DMS79 (cell line): ENCODE results near the gene TRIM32.
A peak's percentile ranks its signal among the peaks of the same experiment; 100 is the strongest.
"Not testable (repeated sequence)": the region's sequence is repeated elsewhere in the genome, so short reads cannot be mapped to it uniquely, and the experiment has no call there.

Experiments
- DNase-seq: peaks from one replicate; lab custom pipeline; 2025; lab: John Stamatoyannopoulos, UW

Gene TRIM32

GRCh38 chr9:116683535-116683934 lies 3.6 kb upstream of the TRIM32 start:
- DNase-seq = no peak

- DNase-seq = no peak
These were observed 1.9 kb upstream of the TRIM32 start for GRCh38 chr9:116685166-116685565.

- no peak for DNase-seq
These were observed 970 bp upstream of the TRIM32 start for GRCh38 chr9:116686135-116686534.

- no peak for DNase-seq
These were observed 422 bp upstream of the TRIM32 start for GRCh38 chr9:116686693-116687073.

DNA sequence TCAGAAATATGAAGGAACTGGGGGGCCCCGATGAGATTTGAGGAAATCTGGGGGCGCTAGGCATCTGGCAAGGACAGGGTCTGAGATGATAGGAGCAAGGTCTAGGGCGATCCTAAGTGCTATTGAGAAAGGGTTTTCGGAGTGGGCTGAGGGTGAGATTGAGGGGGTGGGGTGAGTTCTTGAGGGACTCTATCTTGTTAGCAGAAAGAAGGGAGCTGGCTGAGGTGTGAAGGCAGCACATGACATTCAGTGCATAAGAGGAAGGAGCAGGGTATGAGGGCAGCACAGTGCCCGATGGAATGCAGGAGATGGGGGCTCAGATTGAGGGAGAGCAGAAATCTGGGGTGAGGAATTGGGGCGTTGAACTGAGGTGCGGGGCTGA lies 640 bp downstream of the TRIM32 start:
- no peak for DNase-seq

DNA sequence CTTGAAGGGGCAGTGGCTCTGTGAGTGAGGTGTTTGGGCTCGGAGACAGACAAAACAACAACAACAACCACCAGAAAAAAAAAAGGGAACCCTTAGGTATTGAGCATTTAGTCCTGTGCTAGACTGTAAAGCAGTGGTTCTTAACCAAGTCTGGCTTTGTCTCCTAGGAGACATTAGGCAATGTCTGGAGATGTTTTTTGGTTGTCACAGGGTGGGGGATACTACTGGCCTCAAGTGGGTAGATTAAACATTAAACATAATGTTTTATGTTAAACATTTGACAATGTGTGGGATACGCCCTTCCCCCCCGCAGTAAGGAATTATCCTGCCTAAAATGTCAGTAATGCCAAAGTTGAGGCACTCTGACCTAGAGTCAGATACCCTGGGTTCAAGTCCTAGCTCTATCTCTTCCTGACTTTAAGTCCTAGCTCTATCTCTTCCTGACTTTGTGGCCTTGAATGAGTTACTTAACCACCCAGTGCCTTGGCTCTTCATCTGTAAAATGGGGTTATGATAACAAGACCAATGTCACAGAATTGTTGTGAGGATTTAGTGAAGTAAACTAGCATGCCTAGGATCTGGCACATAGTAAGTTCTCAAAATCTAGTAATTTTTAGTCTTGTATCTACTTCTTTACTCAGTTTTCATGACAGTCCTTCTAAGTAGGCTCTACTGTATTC lies 1.8 kb downstream of the TRIM32 start:
- DNase-seq = no peak

DNA sequence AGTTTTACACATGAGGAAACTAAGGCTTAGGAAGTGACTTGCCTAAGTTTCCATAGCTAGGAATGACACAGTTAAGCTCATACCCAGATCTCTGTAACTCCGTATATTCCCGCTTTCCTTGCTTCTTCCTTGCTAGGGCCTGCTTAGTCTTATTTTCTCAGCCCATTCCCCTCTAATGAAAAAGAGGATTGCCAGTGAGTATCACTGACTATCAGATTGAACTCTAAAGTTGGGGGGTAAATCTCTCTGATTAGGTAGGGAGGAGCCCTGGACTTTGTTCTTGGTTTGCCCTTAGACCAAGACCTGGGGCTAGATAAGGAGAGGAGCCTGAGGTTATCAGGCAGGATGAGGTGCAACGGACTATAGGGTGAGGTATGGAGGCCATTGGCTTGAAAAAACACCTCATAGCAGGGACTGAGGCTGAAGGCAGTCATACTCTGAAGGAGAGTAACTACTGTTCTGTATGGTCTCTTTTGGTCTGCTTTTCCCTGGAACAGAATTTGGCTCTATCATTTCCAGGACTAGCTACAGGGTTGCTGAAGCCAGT lies 2.5 kb downstream of the TRIM32 start:
- DNase-seq = no peak

DNA sequence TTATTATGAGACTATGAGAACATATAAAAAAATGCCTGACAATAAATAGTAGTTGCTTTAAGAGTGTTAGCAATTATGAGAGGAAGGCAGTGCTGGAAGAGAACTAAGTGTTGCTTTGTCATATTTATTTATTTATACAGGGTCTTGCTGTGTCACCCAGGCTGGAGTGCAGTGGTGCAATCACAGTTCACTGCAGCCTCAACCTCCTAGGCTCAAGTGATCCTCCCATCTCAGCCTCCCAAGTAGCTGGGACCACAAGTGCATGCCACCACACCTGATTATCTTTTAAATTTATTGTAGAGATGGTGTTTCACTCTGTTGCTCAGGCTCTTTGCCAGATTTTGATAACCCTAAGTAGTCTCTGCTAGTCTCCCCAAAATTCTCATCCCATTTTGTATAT lies 3.7 kb downstream of the TRIM32 start:
- not testable (repeated sequence) for DNase-seq

DNA sequence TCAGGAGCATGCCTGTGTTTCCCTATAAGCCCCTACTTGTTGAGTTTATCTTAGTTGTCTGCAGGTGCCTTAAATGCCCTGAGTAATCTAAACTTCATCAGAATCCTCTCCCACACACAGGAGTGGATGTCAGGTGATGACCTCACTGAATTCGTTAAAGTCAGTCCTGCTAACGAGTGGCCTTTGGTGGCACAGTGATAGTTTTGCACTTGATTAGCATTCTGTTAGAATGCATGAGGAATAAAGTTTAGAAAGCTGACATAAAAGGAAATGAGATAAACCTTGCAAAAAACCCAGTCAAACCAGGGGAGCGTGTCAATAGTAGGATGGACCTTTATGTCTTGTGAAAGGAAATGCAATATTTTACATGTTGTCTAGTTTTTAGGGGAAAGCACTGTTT lies 4.5 kb downstream of the TRIM32 start:
- no peak for DNase-seq

DNA sequence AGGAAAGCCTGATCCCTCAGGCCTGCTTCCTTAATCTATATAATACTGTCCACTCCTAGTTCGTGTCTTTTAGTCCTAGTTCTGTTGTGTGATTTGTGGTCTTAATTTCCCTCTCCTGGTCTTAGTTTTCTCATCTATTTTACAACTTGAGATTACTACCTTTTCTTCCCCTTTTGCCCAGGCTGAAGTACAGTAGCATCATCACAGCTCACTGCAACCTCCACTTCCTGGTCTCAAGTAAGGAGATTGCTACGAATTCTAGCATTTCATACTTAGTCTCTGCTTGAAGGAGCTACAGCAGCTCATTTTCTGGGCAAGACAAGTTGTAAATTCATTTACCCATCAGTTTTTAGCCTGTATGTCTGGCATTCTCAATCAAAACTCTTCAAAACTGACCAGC lies 5.5 kb downstream of the TRIM32 start:
- no peak for DNase-seq

GRCh38 chr9:116693233-116693731 lies 6.2 kb downstream of the TRIM32 start:
- no peak for DNase-seq

- no peak for DNase-seq
These were observed 7.7 kb downstream of the TRIM32 start for GRCh38 chr9:116694785-116695291.

GRCh38 chr9:116695438-116695837 lies 8.3 kb downstream of the TRIM32 start:
- DNase-seq = no peak

DNA sequence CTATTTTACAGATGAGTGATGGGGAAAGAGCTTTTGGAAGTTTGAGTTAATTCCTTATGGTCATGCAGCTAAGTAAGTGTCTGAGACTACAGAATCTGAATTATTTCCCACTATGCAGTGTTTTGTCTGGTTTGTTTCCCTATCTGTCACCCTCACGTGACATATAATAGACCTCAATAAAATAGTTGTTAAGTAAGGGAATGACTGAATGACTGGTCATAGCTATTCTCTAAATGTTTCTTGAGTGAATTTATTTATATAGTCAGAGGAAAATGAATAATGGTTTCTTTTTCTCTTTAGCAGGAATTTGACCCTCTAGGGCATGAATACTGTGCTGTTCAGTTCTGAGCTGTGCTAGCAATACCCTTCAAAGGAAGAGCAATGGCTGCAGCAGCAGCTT lies 10.3 kb downstream of the TRIM32 start:
- DNase-seq = no peak

GRCh38 chr9:116697887-116698286 lies 10.8 kb downstream of the TRIM32 start:
- DNase-seq = no peak

DNA sequence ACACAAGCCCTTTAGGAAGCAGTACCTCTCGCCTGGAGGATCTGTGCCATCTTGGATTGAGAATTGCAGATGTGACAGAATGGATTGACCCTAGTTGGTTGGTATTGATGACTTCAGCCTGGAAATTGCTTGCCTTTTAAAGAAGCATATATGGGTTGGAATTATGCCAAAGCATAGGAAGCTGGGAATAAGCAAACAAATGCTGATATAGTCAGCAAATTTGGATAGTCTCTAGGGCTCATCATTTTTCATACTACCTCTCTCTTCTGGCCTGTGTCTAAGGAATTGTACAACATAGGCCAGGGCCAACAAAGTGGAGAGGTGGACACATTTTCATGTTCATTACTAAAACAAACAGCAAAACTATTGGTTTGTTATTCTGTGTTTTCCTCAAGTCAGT lies 13.2 kb downstream of the TRIM32 start:
- DNase-seq = no peak

DNA sequence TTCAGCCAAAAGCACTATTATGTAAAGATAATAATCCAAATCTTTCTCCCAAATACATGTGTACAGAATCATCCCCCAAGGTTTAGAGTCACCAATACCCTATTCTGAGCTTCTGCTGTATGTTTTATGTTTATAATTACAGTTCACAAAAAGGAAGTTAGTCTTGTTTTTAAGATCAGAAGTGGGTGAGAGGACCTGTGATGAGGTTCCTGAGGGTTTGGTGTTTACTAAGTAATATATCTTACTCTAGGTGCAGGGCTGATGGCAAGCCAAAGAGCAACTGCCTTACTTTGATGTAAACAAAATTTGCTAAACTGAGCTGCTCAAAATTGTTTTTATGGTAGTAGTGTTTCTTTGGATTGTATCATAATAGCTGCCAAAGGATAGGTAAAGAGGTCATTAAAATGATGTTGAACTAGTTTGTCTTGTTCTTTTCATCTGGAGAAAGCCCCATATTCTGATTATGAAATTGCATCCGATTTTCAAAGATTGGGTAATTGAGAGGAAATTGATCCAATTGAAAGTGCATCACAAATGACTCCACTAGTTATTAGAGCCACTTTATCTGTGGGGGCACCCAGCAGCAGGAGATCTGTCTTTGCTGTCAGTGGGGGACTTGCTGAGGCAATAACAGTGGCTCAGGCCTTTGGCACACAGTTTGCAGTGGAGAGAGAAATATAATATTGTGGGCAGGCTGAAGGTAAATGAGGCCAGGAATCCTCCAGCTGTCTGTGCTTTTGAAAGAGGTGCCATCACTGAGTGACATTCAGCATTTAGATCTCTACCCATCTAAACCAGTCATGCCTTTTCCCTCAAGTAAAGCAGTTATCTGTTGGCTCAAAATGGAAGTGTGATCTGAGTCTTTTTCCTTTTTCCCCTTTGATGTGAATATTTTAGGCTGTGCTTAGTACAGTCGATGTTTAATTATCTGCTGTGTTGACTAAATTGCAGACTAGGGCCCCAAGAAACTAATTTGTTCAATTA lies 14.1 kb downstream of the TRIM32 start:
- DNase-seq = peak; percentile 12

- no peak for DNase-seq
These were observed 15.0 kb downstream of the TRIM32 start for GRCh38 chr9:116701940-116702642.

GRCh38 chr9:116703634-116704033 lies 16.5 kb downstream of the TRIM32 start:
- DNase-seq = no peak

- no peak for DNase-seq
These were observed 17.4 kb downstream of the TRIM32 start for GRCh38 chr9:116704470-116704869.

GRCh38 chr9:116705531-116705930 lies 18.4 kb downstream of the TRIM32 start:
- peak; percentile 84 for DNase-seq
